ENCODE results near the gene LILRB4. TPM values are rescaled to one million over a fixed set of nuclear protein-coding genes. Genes with fewer than 3 reads are reported as not detected.

Gene LILRB4
- total RNA-seq, 3 donors from 2014 or later (not counting 1 experiment from before 2014, with no cell fraction given), result 1.5 to 3.6 (median 2.5) TPM

DNA sequence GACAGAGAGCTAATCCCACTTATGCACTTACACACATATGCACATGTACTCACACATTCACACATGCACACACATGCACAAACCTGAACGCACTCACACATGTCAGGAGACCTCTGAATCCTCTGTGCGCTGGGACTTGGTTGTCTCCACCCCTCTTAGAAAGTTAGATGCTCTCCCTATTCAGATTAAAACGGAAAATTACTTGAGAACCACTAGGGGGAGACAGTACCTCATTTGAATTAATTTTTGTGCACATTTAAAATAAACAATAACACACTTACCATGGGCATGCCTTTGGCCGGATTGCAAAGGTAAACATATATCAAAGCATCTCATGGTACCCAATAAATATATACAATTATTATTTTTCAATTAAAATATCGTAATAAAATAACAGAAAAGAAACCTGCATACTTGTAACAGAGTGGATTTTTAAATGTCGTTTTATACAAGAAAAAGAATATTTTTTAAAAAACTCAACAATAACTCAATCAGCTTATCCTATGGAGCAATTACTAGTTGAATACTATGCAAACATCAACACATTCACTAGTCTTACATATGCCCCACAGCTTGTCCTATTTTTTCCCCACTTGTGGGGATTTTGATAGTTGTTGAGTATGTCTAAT, 9.5 kb upstream of the LILRB4 start:
- 18% methylated on average over 3 of the region's 6 CpGs for WGBS (ENCODE audit: insufficient coverage)
- intact Hi-C loops (cut with micrococcal nuclease), result loop anchor here (10.0 kb wide), 1 partner anchor 502 kb away; the partner anchor contains the start of gene TNNI3
- peak; percentile 54 to 63 (median 59) for ATAC-seq

DNA sequence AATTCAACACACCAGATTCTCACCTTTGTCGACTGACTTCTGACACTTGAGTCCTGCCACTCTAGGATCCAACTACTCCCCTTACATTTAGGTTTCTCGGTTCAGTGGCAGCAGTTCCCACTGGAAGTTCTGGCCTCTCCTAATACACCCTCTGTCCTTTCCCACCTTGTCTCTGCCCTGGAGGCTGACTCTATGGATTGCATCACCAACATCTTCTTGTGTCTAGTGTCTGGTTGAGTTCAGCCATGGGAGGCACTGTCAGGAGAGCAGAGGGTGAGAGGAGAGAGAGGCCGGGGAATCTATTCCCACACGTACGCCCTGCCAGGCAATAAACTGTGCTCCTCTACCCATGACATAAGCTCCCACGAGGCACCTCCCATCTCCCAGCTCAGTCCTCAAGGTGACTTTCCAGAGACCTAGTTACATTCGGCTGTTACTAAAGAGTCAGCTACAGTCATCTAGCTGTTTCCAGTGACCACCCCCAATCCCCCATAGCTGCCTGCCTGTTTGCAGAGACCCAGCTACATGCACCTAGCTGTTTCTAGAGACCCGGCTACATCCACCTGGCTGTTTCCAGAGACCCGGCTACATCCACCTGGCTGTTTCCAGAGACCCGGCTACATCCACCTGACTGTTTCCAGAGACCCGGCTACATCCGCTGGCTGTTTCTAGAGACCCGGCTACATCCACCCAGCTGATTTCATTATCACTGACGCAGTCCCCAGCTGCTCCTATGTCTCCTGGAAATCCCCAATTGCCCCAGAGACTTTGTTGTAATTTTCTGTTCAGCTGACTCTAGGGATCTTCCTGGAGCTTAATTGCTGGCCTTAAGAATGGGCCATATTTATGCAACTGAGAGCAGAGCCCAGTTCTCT, 8.1 kb upstream of the LILRB4 start:
- Histone ChIP-seq H3K27me3 (ENCODE audit: control insufficient read depth, insufficient read depth, low read length) (peaks cover 3% of the 10 kb centered on the region), H3K4me3 (ENCODE audit: low read length) (no peak overlapping the region), H3K36me3 (ENCODE audit: control insufficient read depth, insufficient read depth, low read length) (no peaks in the 10 kb centered on the region), H3K9me3 (ENCODE audit: control insufficient read depth, insufficient read depth, low read length) (no peaks in the 10 kb centered on the region), H3K4me1 (ENCODE audit: control insufficient read depth, insufficient read depth, low read length) (no peaks in the 10 kb centered on the region), H3K27ac (ENCODE audit: low read length) (no peak overlapping the region)
- WGBS (ENCODE audit: insufficient coverage), result 88% methylated on average over 13 of the region's 14 CpGs
- Mint-ChIP-seq H3K9me3 (no peaks in the 10 kb centered on the region), H3K4me1 (peaks cover 0 to 4% of the 10 kb centered on the region in 2 donors), H3K36me3 (no peaks in the 10 kb centered on the region), H3K27me3 (ENCODE audit: low read depth in 2 of 2) (peaks cover 16 to 29% of the 10 kb centered on the region in 2 donors), H3K4me3 (no peak overlapping the region), H3K27ac (no peak overlapping the region)
- intact Hi-C loops (cut with micrococcal nuclease), result loop anchor here (10.0 kb wide), 1 partner anchor 500 kb away; the partner anchor contains the start of gene TNNI3
- DNase-seq (no peak), ATAC-seq (no peak)
- TF ChIP-seq, protein P1, sequence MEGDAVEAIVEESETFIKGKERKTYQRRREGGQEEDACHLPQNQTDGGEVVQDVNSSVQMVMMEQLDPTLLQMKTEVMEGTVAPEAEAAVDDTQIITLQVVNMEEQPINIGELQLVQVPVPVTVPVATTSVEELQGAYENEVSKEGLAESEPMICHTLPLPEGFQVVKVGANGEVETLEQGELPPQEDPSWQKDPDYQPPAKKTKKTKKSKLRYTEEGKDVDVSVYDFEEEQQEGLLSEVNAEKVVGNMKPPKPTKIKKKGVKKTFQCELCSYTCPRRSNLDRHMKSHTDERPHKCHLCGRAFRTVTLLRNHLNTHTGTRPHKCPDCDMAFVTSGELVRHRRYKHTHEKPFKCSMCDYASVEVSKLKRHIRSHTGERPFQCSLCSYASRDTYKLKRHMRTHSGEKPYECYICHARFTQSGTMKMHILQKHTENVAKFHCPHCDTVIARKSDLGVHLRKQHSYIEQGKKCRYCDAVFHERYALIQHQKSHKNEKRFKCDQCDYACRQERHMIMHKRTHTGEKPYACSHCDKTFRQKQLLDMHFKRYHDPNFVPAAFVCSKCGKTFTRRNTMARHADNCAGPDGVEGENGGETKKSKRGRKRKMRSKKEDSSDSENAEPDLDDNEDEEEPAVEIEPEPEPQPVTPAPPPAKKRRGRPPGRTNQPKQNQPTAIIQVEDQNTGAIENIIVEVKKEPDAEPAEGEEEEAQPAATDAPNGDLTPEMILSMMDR (IDR thresholded peaks at IDR 0.05), result no peak

More for the DNA sequence above, 9.5 kb upstream of the LILRB4 start:
- no peak overlapping the region for H3K27ac ChIP-seq (ENCODE audit: low read length)
- Mint-ChIP-seq H3K27ac (no peak overlapping the region), H3K27me3 (ENCODE audit: low read depth in 2 of 2) (peaks cover 9 to 23% of the 10 kb centered on the region in 2 donors), H3K36me3 (no peaks in the 10 kb centered on the region), H3K4me3 (no peak overlapping the region), H3K4me1 (peaks cover 2 to 4% of the 10 kb centered on the region in 2 donors), H3K9me3 (no peaks in the 10 kb centered on the region)
- H3K9me3 ChIP-seq (ENCODE audit: control insufficient read depth, insufficient read depth, low read length), result no peaks in the 10 kb centered on the region
- H3K27me3 ChIP-seq (ENCODE audit: control insufficient read depth, insufficient read depth, low read length), result peaks cover 3% of the 10 kb centered on the region
- TF ChIP-seq, protein P1 (IDR thresholded peaks at IDR 0.05), result peak; percentile 77
- H3K4me3 ChIP-seq (ENCODE audit: low read length), result no peak overlapping the region
- peak in 1 of 2 donors; percentile 53 for DNase-seq
- no peaks in the 10 kb centered on the region for H3K36me3 ChIP-seq (ENCODE audit: control insufficient read depth, insufficient read depth, low read length)
- H3K4me1 ChIP-seq (ENCODE audit: control insufficient read depth, insufficient read depth, low read length), result no peaks in the 10 kb centered on the region

DNA sequence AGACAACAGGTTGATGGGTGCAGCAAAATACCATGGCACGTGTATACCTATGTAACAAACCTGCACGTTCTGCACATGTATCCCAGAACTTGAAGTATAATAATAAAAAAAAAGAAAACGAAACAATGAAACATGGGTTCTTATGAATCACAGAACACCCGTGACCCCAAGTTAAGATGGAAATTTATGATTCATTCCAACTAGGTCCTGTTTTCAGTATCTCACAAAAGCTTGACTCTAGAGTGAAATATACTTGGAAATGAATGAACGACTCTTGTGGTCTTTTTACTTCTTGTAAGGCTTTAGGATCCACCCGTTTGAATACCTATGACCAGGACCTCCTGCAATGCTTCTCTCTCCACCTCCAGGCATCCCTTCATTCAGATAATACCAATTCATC, 3.5 kb upstream of the LILRB4 start:
- H3K36me3 Mint-ChIP-seq, result no peaks in the 10 kb centered on the region
- intact Hi-C loops (cut with micrococcal nuclease), result loop anchor here (10.0 kb wide), 1 partner anchor 496 kb away; the partner anchor contains the start of gene TNNI3
- 97% methylated on average over 5 of the region's 6 CpGs for whole genome bisulfite sequencing (ENCODE audit: insufficient coverage)
- Histone ChIP-seq H3K36me3 (ENCODE audit: control insufficient read depth, insufficient read depth, low read length) (no peaks in the 10 kb centered on the region), H3K4me3 (ENCODE audit: low read length) (no peak overlapping the region), H3K9me3 (ENCODE audit: control insufficient read depth, insufficient read depth, low read length) (no peaks in the 10 kb centered on the region), H3K27ac (ENCODE audit: low read length) (no peak overlapping the region), H3K27me3 (ENCODE audit: control insufficient read depth, insufficient read depth, low read length) (no peaks in the 10 kb centered on the region), H3K4me1 (ENCODE audit: control insufficient read depth, insufficient read depth, low read length) (peaks cover 11% of the 10 kb centered on the region)
- H3K4me1 Mint-ChIP-seq, result no peaks in the 10 kb centered on the region
- DNase-seq (no peak), ATAC-seq (no peak)
- H3K27ac Mint-ChIP-seq, result no peak overlapping the region
- TF ChIP-seq, protein P1 (IDR thresholded peaks at IDR 0.05), result no peak
- no peaks in the 10 kb centered on the region for H3K9me3 Mint-ChIP-seq
- H3K27me3 Mint-ChIP-seq (ENCODE audit: low read depth in 2 of 2), result peaks cover 27 to 39% of the 10 kb centered on the region in 2 donors
- H3K4me3 Mint-ChIP-seq, result no peak overlapping the region
